HuH-7 (cell line): ENCODE data around the gene STIP1.
"Not testable (repeated sequence)": the region's sequence is repeated elsewhere in the genome, so short reads cannot be mapped to it uniquely, and the experiment has no call there.

Source experiments
- DNase-seq: peaks from one replicate; pipeline ENCODE4 v3.0.0; 2011; ENCODE audit warnings: low spot score

STIP1 gene

GRCh38 chr11:64157631-64158394, 28.2 kb upstream of the STIP1 start:
- no peak for DNase-seq

GRCh38 chr11:64161037-64161436, 24.9 kb upstream of the STIP1 start:
- DNase-seq: no peak

GRCh38 chr11:64162769-64163168, 23.2 kb upstream of the STIP1 start:
- not testable (repeated sequence) for DNase-seq

GRCh38 chr11:64163951-64164350, 22.0 kb upstream of the STIP1 start:
- DNase-seq: no peak

GRCh38 chr11:64164392-64165312, 21.3 kb upstream of the STIP1 start:
- no peak for DNase-seq

- DNase-seq: no peak
Measured at GRCh38 chr11:64165481-64165841, 20.5 kb upstream of the STIP1 start.

GRCh38 chr11:64165842-64166635, 19.9 kb upstream of the STIP1 start, which contains the start of gene MACROD1:
Gene MACROD1 (minus strand): TSS chr11:64166113. CDS start chr11:64165994, 119 bp downstream.
- peak; percentile 79 for DNase-seq

GRCh38 chr11:64170419-64170818, 15.6 kb upstream of the STIP1 start:
- DNase-seq: no peak

- no peak for DNase-seq
Measured at GRCh38 chr11:64173616-64174355, 12.2 kb upstream of the STIP1 start.

- DNase-seq: no peak
Measured at GRCh38 chr11:64176751-64177150, 9.2 kb upstream of the STIP1 start.

GRCh38 chr11:64178203-64178602, 7.8 kb upstream of the STIP1 start:
- no peak for DNase-seq

GRCh38 chr11:64178951-64179639, 6.9 kb upstream of the STIP1 start:
- DNase-seq: no peak

GRCh38 chr11:64180891-64181290, 5.1 kb upstream of the STIP1 start:
- DNase-seq: no peak

GRCh38 chr11:64181506-64182411, 4.2 kb upstream of the STIP1 start:
- DNase-seq: no peak

GRCh38 chr11:64183890-64184289, 2.1 kb upstream of the STIP1 start:
- no peak for DNase-seq

- peak; percentile 39 for DNase-seq
Measured at GRCh38 chr11:64185175-64185692, 737 bp upstream of the STIP1 start.

- no peak for DNase-seq
Measured at GRCh38 chr11:64186492-64187165, 658 bp downstream of the STIP1 start.

GRCh38 chr11:64192434-64192833, 6.5 kb downstream of the STIP1 start:
- no peak for DNase-seq

- no peak for DNase-seq
Measured at GRCh38 chr11:64196626-64197025, 10.7 kb downstream of the STIP1 start.
